HG03108 (cell line): Measurements from ENCODE around the gene FBXL22.

ENCODE experiments used
- ATAC-seq: cut with Tn5 transposase; IDR thresholded peaks from one replicate; pipeline ENCODE4 v1.9.1; 2021; ENCODE audit warnings: moderate library complexity; ENCODE audit not compliant: unreplicated experiment

Gene FBXL22

GRCh38 chr15:63593705-63594671, 3.2 kb upstream of the FBXL22 start:
- no peak for ATAC-seq

GRCh38 chr15:63595065-63595464, 2.1 kb upstream of the FBXL22 start:
- ATAC-seq, result no peak

- no peak for ATAC-seq
Measured at GRCh38 chr15:63595688-63596087, 1.5 kb upstream of the FBXL22 start.

- no peak for ATAC-seq
Measured at GRCh38 chr15:63596676-63597037, 530 bp upstream of the FBXL22 start.

- ATAC-seq, result no peak
Measured at GRCh38 chr15:63597821-63598220, 634 bp downstream of the FBXL22 start.

- ATAC-seq, result no peak
Measured at GRCh38 chr15:63598473-63599400, 1.6 kb downstream of the FBXL22 start.

- no peak for ATAC-seq
Measured at GRCh38 chr15:63599401-63600000, 2.3 kb downstream of the FBXL22 start.

- ATAC-seq, result no peak
Measured at GRCh38 chr15:63600001-63600615, 2.9 kb downstream of the FBXL22 start.

GRCh38 chr15:63600616-63601025, 3.4 kb downstream of the FBXL22 start:
- ATAC-seq, result peak; percentile 60

- no peak for ATAC-seq
Measured at GRCh38 chr15:63601026-63601703, 4.0 kb downstream of the FBXL22 start.

GRCh38 chr15:63601704-63602185, 4.6 kb downstream of the FBXL22 start:
- no peak for ATAC-seq

GRCh38 chr15:63602595-63602994, 5.4 kb downstream of the FBXL22 start:
- ATAC-seq, result no peak

GRCh38 chr15:63603516-63603915, 6.3 kb downstream of the FBXL22 start:
- no peak for ATAC-seq

GRCh38 chr15:63604281-63604680, 7.1 kb downstream of the FBXL22 start:
- no peak for ATAC-seq

GRCh38 chr15:63605036-63605435, 7.8 kb downstream of the FBXL22 start:
- no peak for ATAC-seq

- ATAC-seq, result no peak
Measured at GRCh38 chr15:63605816-63606215, 8.6 kb downstream of the FBXL22 start.

GRCh38 chr15:63606308-63606707, 9.1 kb downstream of the FBXL22 start:
- no peak for ATAC-seq

- no peak for ATAC-seq
Measured at GRCh38 chr15:63608989-63609388, 11.8 kb downstream of the FBXL22 start.

- ATAC-seq, result no peak
Measured at GRCh38 chr15:63609448-63609847, 12.3 kb downstream of the FBXL22 start.

GRCh38 chr15:63610209-63610841, 13.1 kb downstream of the FBXL22 start:
- ATAC-seq, result peak; percentile 57
